GM19324 (cell line): ENCODE measurements around the gene DHRS4L2.
"Not testable (repeated sequence)": the region's sequence is repeated elsewhere in the genome, so short reads cannot be mapped to it uniquely, and the experiment has no call there.

Source experiments
- ATAC-seq: cut with Tn5 transposase; IDR thresholded peaks from one replicate; pipeline ENCODE4 v1.9.1; 2021; ENCODE audit warnings: mild to moderate bottlenecking, moderate library complexity; ENCODE audit not compliant: unreplicated experiment, low FRiP score

Gene DHRS4L2

GRCh38 chr14:23988607-23989363 lies at the start of gene DHRS4L2:
Gene DHRS4L2, plus strand, starts transcription at chr14:23988929. Its CDS starts 19 bp downstream, at chr14:23988948.
- ATAC-seq = peak; percentile 83

GRCh38 chr14:23939607-23940326 lies 49.0 kb upstream of the DHRS4L2 start:
- no peak for ATAC-seq

GRCh38 chr14:23941230-23941629 lies 47.5 kb upstream of the DHRS4L2 start:
- ATAC-seq = no peak

- no peak for ATAC-seq
These were observed 47.1 kb upstream of the DHRS4L2 start for GRCh38 chr14:23941669-23942068.

GRCh38 chr14:23942587-23942986 lies 46.1 kb upstream of the DHRS4L2 start:
- ATAC-seq = no peak

- ATAC-seq = not testable (repeated sequence)
These were observed 39.7 kb upstream of the DHRS4L2 start for GRCh38 chr14:23949069-23949468.

GRCh38 chr14:23950411-23951135 lies 38.2 kb upstream of the DHRS4L2 start:
- ATAC-seq = no peak

- not testable (repeated sequence) for ATAC-seq
These were observed 37.6 kb upstream of the DHRS4L2 start for GRCh38 chr14:23951136-23951466.

- no peak for ATAC-seq
These were observed 37.0 kb upstream of the DHRS4L2 start for GRCh38 chr14:23951590-23952201.

- ATAC-seq = peak; percentile 11
These were observed 35.6 kb upstream of the DHRS4L2 start for GRCh38 chr14:23953116-23953463.

GRCh38 chr14:23953464-23954278 lies 35.1 kb upstream of the DHRS4L2 start, which contains the start of gene DHRS4:
Gene DHRS4, plus strand, starts transcription at chr14:23953770. Its CDS starts 19 bp downstream, at chr14:23953789.
- peak; percentile 95 for ATAC-seq

GRCh38 chr14:23954279-23954614 lies 34.5 kb upstream of the DHRS4L2 start:
- not testable (repeated sequence) for ATAC-seq

GRCh38 chr14:23954965-23955364 lies 33.8 kb upstream of the DHRS4L2 start:
- ATAC-seq = not testable (repeated sequence)

- ATAC-seq = not testable (repeated sequence)
These were observed 32.9 kb upstream of the DHRS4L2 start for GRCh38 chr14:23955811-23956210.

- not testable (repeated sequence) for ATAC-seq
These were observed 30.7 kb upstream of the DHRS4L2 start for GRCh38 chr14:23957913-23958569.

GRCh38 chr14:23960899-23961298 lies 27.8 kb upstream of the DHRS4L2 start:
- ATAC-seq = not testable (repeated sequence)

- not testable (repeated sequence) for ATAC-seq
These were observed 27.0 kb upstream of the DHRS4L2 start for GRCh38 chr14:23961704-23962103.

GRCh38 chr14:23969130-23969480 lies 19.6 kb upstream of the DHRS4L2 start:
- not testable (repeated sequence) for ATAC-seq

- peak; percentile 64 for ATAC-seq
These were observed 19.0 kb upstream of the DHRS4L2 start for GRCh38 chr14:23969481-23970282.
